Endothelial cell of umbilical vein (primary cell): ENCODE results near the gene HID1. TPM values are rescaled to one million over a fixed set of nuclear protein-coding genes. Genes with fewer than 3 reads are reported as not detected.

Experiments used
- BruUV-seq: library from RNA; stranded (reverse); fragments of 400-500 nt; replicated peaks from 2 replicates; lab custom pipeline; 2021; lab: Mats Ljungman, UMichigan
- CTCF ChIA-PET: fragments of 300-600, 350-600 bp; sonication (Branson Sonifier 250); formaldehyde crosslinking; loops from one replicate; lab custom pipeline; 2021; ENCODE audit warnings: antibody characterized with exemption, inconsistent platforms; lab: Charles Lee
- POLR2A ChIA-PET: fragments of 300-600, 350-600 bp; sonication (Branson Sonifier 250); formaldehyde crosslinking; loops from one replicate; lab custom pipeline; 2021; ENCODE audit warnings: antibody characterized with exemption, inconsistent platforms; lab: Charles Lee
- DNase-seq: peaks from one replicate; pipeline ENCODE4 v3.0.0-alpha.2; 2011; ENCODE audit warnings: low read depth, low spot score
- FAIRE-seq: peaks from 2 replicates; lab custom pipeline; 2011; peaks lifted over from hg19 to GRCh38; lab: Jason Lieb, UNC
- H2AFZ ChIP-seq: 2 replicates; pipeline ENCODE4 v1.6.0; 2012; ENCODE audit warnings: low read depth, low read length, control low read depth, inconsistent platforms
- H3K27ac ChIP-seq: 2 replicates; pipeline ENCODE4 v1.5.1; 2011; ENCODE audit warnings: low read depth, mild to moderate bottlenecking, control low read depth, low read length, moderate library complexity; ENCODE audit not compliant: insufficient read depth
- H3K27me3 ChIP-seq, 2 experiments: 2 replicates each; pipeline versions ENCODE4 v1.6.0 to v1.6.1; 2011; ENCODE audit warnings: low read length in 2 of 2, mixed read lengths in 1 of 2; ENCODE audit not compliant: control insufficient read depth in 2 of 2, insufficient read depth in 2 of 2
- H3K36me3 ChIP-seq, 2 experiments: 2 replicates in 1 of 2; 3 replicates in 1 of 2; pipeline ENCODE4 v1.5.1; 2011; ENCODE audit warnings: low read length in 2 of 2, mild to moderate bottlenecking in 1 of 2, moderate library complexity in 1 of 2; ENCODE audit not compliant: control insufficient read depth in 2 of 2, insufficient read depth in 2 of 2; ENCODE audit errors: extremely low read depth in 1 of 2
- H3K4me1 ChIP-seq: 3 replicates; pipeline ENCODE4 v1.5.1; 2011; ENCODE audit warnings: mild to moderate bottlenecking, low read length; ENCODE audit not compliant: control insufficient read depth, insufficient read depth; ENCODE audit errors: extremely low read depth
- H3K4me2 ChIP-seq: 2 replicates; pipeline ENCODE4 v1.6.1; 2011; ENCODE audit warnings: low read length, control low read depth, mixed read lengths; ENCODE audit not compliant: insufficient read depth
- H3K4me3 ChIP-seq, 3 experiments: fragments of 200-600 bp in 1 of 3; sonication (generic), shearing (Covaris generic) in 1 of 3; replicated peaks in 1 of 3; 2 replicates each; pipeline ENCODE4 v1.5.1; 2011 to 2016; ENCODE audit warnings: control low read depth in 3 of 3, low read length in 3 of 3, mild to moderate bottlenecking in 2 of 3, inconsistent platforms in 1 of 3, low read depth in 1 of 3, moderate library complexity in 1 of 3; ENCODE audit not compliant: insufficient read depth in 1 of 3
- H3K79me2 ChIP-seq: 2 replicates; pipeline ENCODE4 v1.6.0; 2012; ENCODE audit warnings: low read length, inconsistent platforms; ENCODE audit not compliant: control insufficient read depth, insufficient read depth
- H3K9ac ChIP-seq: replicated peaks from 2 replicates; pipeline ENCODE3; 2011; ENCODE audit warnings: low read length, control low read depth; ENCODE audit not compliant: insufficient read depth; ENCODE audit errors: extremely low read depth
- H3K9me1 ChIP-seq: replicated peaks from 3 replicates; pipeline ENCODE4 v1.6.0; 2011; ENCODE audit warnings: mild to moderate bottlenecking, low read length; ENCODE audit not compliant: control insufficient read depth, insufficient read depth; ENCODE audit errors: extremely low read depth
- H3K9me3 ChIP-seq: replicated peaks from 2 replicates; pipeline ENCODE4 v1.5.1; 2012; ENCODE audit warnings: low read length, inconsistent platforms; ENCODE audit not compliant: control insufficient read depth, insufficient read depth
- H4K20me1 ChIP-seq: replicated peaks from 2 replicates; pipeline ENCODE3; 2011; ENCODE audit warnings: mild to moderate bottlenecking, low read length; ENCODE audit not compliant: control insufficient read depth, insufficient read depth; ENCODE audit errors: extremely low read depth
- CTCF ChIP-seq, 2 donors: IDR thresholded peaks; 1 replicate in 1 of 2; 2 replicates in 1 of 2; pipeline ENCODE4 v1.5.1; 2011; ENCODE audit warnings: low read length in 2 of 2, mild to moderate bottlenecking in 2 of 2, moderate library complexity in 2 of 2, control low read depth in 1 of 2, inconsistent platforms in 1 of 2, low read depth in 1 of 2; ENCODE audit not compliant: insufficient read depth in 1 of 2; ENCODE audit errors: extremely low read depth in 1 of 2
- EZH2 ChIP-seq: IDR thresholded peaks from 2 replicates; pipeline ENCODE4 v1.6.1; 2012; ENCODE audit warnings: borderline replicate concordance, low read depth, mild to moderate bottlenecking, moderate library complexity, low read length, inconsistent platforms; ENCODE audit not compliant: severe bottlenecking
- FOS ChIP-seq: IDR thresholded peaks from 2 replicates; pipeline ENCODE4 v1.6.1; 2011; ENCODE audit warnings: mild to moderate bottlenecking, low read length, moderate library complexity, borderline replicate concordance; ENCODE audit not compliant: insufficient read depth
- GATA2 ChIP-seq: IDR thresholded peaks from 2 replicates; pipeline ENCODE4 v1.7.0; 2011; ENCODE audit warnings: low read depth, mild to moderate bottlenecking, moderate library complexity, mixed read lengths, low read length; ENCODE audit not compliant: insufficient read length, insufficient read depth
- JUN ChIP-seq: IDR thresholded peaks from 2 replicates; pipeline ENCODE4 v1.6.1; 2011; ENCODE audit warnings: borderline replicate concordance, low read depth; ENCODE audit not compliant: insufficient read length, insufficient read depth
- MAX ChIP-seq: IDR thresholded peaks from 2 replicates; pipeline ENCODE4 v1.6.1; 2011; ENCODE audit not compliant: insufficient read depth, insufficient read length
- MYC ChIP-seq: IDR thresholded peaks from one replicate; pipeline ENCODE4 v1.6.1; 2011; ENCODE audit warnings: mild to moderate bottlenecking, low read depth, low read length
- POLR2A ChIP-seq: IDR thresholded peaks from 2 replicates; pipeline ENCODE4 v1.6.1; 2012; ENCODE audit warnings: low read depth, mild to moderate bottlenecking, control low read depth, low read length
- POLR2AphosphoS5 ChIP-seq: IDR thresholded peaks from 2 replicates; pipeline ENCODE4 v1.6.1; 2012; ENCODE audit warnings: low read depth, mild to moderate bottlenecking, control low read depth, low read length, moderate library complexity; ENCODE audit not compliant: insufficient read depth
- dilution Hi-C: fragments of 300-500 bp; cut with MboI; formaldehyde crosslinking; loops from one replicate; pipeline ENCODE4 v1.15.0; 2019; ENCODE audit warnings: low sequenced_read_pairs; ENCODE audit not compliant: extremely low pct_ligation_motif_present
- intact Hi-C: fragments of 100-400 bp; cut with micrococcal nuclease; formaldehyde crosslinking; loops from one replicate; pipeline ENCODE4 v1.10.0; 2022
- polyA plus RNA-seq, 4 experiments: library from polyadenylated mRNA; depleted of rRNA in 3 of 4; stranded (reverse) in 3 of 4; unstranded in 1 of 4; fragments of >200 nt; gene quantifications; 2 replicates each; pipeline versions ENCODE4 v1.2.1 to v1.2.3, GENCODE V29; 2011 to 2012; ENCODE audit warnings: missing spikeins in 1 of 4
- total RNA-seq: library from RNA; stranded (reverse); gene quantifications from 2 replicates; pipeline ENCODE4 v1.2.3, GENCODE V29; 2021

HID1 gene
- total and polyA plus RNA-seq, 2 donors (not counting 3 experiments of a cell fraction or from before 2014, with no cell fraction given): 41.4 to 53.3 TPM

DNA sequence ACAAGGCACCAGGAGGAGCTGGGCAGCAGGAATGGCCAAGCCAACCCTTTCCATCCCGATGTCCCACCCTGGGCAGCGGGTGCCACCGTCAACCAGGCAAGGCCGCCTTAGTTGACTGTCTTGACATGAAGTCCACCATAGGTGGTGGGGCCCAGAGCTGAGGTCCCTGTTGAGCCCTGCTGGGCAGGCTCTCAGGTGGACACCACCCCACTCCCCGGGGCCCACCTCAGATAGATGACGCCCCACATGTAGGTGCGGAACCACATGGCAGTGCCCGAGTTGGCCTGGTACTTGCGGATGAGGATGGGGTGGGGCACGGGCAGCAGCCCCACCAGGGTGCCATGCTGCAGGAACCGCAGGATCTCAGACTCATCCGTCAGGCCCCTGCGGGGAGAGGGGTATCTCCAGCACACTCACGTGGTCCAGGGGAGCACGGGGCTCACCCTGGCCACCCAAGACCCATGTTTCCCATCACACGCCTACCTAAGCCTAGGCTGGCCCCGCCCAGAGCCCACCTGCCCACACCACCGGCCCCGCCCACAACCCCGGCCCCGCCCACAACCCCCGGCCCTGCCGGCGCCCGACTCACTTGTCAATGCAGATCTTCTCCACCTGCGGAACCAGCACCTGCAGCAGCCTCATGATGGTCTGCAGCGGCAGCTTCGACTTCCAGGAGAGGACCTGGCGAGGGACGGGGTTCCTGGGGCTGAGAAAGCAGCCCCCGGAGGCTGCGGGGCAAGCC is 20.7 kb downstream of the HID1 start:
- no peaks in the 10 kb centered on the region for H3K36me3 ChIP-seq
- DNase-seq (no peak), FAIRE-seq (no peak)
- H3K27me3 ChIP-seq: no peaks in the 10 kb centered on the region
- POLR2A ChIA-PET: no interaction called here
- no peak overlapping the region for H3K4me2 ChIP-seq
- H3K4me1 ChIP-seq: no peaks in the 10 kb centered on the region
- CTCF ChIA-PET: interaction anchor here (1.5 to 3.8 kb wide), 2 partner anchors 9 to 28 kb away, joined by 5 to 19 read pairs; partner anchors contain the start of gene OTOP2
- H3K9me3 ChIP-seq: no peaks in the 10 kb centered on the region
- no peak overlapping the region for H2AFZ ChIP-seq
- TF ChIP-seq POLR2A (no peak), FOS (no peak), JUN (no peak), EZH2 (no peak), MYC (no peak)
- dilution Hi-C loops: no loop called here
- intact Hi-C loops: no loop called here
- H4K20me1 ChIP-seq: no peaks in the 10 kb centered on the region
- H3K4me3 ChIP-seq: no peak overlapping the region
- H3K9ac ChIP-seq: no peak overlapping the region
- no peak overlapping the region for H3K27ac ChIP-seq
- no TSS peak for BruUV-seq
- no peaks in the 10 kb centered on the region for H3K9me1 ChIP-seq
- no peaks in the 10 kb centered on the region for H3K79me2 ChIP-seq

GRCh38 chr17:74951065-74951464 is 21.5 kb downstream of the HID1 start:
- Histone ChIP-seq H3K27ac (no peak overlapping the region), H2AFZ (no peak overlapping the region), H3K79me2 (no peaks in the 10 kb centered on the region), H4K20me1 (no peaks in the 10 kb centered on the region), H3K9ac (no peak overlapping the region), H3K36me3 (no peaks in the 10 kb centered on the region), H3K9me1 (no peaks in the 10 kb centered on the region), H3K27me3 (no peaks in the 10 kb centered on the region), H3K4me1 (no peaks in the 10 kb centered on the region), H3K4me2 (no peak overlapping the region), H3K4me3 (no peak overlapping the region), H3K9me3 (no peaks in the 10 kb centered on the region)
- POLR2A ChIA-PET: no interaction called here
- CTCF ChIA-PET: interaction anchor here (3.8 kb wide), 1 partner anchor 10 kb away, joined by 19 read pairs; no protein-coding TSS in a partner anchor
- intact Hi-C loops: no loop called here
- BruUV-seq: no TSS peak
- DNase-seq (no peak), FAIRE-seq (no peak)
- TF ChIP-seq POLR2AphosphoS5 (no peak), MYC (no peak), EZH2 (no peak), JUN (no peak), POLR2A (no peak), CTCF (IDR thresholded peaks at IDR 0.05; ENCODE audit: extremely low read depth in 1 of 2, insufficient read depth in 1 of 2, low read depth in 1 of 2, low read length in 2 of 2) (no peak), MAX (no peak), FOS (no peak), GATA2 (no peak)
- dilution Hi-C loops: no loop called here
